RWPE1 (cell line): ENCODE data around the gene DCBLD1.
"Not testable (repeated sequence)": the region's sequence is repeated elsewhere in the genome, so short reads cannot be mapped to it uniquely, and the experiment has no call there.

Experiments used
- CTCF ChIA-PET: fragments of 350-600 bp; sonication (Branson Sonifier 250); formaldehyde crosslinking; extraction: SDS; loops from one replicate; lab custom pipeline; 2021; lab: Yijun Ruan, JAX
- POLR2A ChIA-PET: fragments of 400-600 bp; formaldehyde crosslinking; extraction: SDS; loops from one replicate; lab custom pipeline; 2020; ENCODE audit warnings: antibody characterized with exemption; ENCODE audit not compliant: low non-redundant PET; lab: Yijun Ruan, JAX
- DNase-seq: peaks from one replicate; pipeline ENCODE4 v3.0.0; 2012; ENCODE audit warnings: low spot score
- H3K27ac ChIP-seq: fragments of 450-650 bp; 2 replicates; pipeline ENCODE4 v1.5.1; 2017
- CTCF ChIP-seq: fragments of 450-650 bp; conservative IDR thresholded peaks from 2 replicates; pipeline ENCODE4 v1.5.1; 2017; ENCODE audit warnings: low read depth, mild to moderate bottlenecking

The DCBLD1 gene

DNA sequence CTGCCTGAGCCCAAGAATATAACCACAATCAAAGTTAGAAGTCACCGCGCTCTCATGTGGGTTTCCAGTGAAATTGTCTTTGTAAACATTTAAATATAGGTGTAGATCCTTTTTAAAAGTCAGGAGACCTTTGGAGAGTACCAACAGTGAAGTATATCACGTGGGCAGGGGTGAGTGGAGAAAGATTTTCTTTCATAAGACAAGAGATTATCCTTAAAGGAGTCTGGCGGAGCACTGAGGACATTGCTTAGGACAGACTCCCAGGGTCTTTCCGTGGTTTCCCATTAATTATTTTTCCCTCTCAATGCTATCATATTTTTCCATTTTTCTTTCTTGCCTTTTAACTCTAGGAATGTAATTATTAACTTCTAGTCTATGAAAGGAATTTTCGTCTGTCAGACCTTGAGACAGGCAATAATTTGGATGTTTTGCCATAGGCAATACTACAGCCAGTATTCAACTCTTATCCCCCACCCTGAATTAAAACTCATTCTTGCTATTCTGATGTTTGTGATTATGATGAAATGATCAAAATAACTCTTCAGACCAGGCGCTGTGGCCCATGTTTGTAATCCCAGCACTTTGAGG lies 31.4 kb downstream of the DCBLD1 start:
- POLR2A ChIA-PET = no interaction called here
- CTCF ChIA-PET = no interaction called here
- no peak for TF ChIP-seq CTCF
- no peak for DNase-seq
- H3K27ac ChIP-seq = no peak overlapping the region

- H3K27ac ChIP-seq = no peak overlapping the region
- DNase-seq = no peak
- ChIA-PET POLR2A (no interaction called here), CTCF (no interaction called here)
- no peak for TF ChIP-seq CTCF
Observed at GRCh38 chr6:117514655-117515054, 32.2 kb downstream of the DCBLD1 start.

DNA sequence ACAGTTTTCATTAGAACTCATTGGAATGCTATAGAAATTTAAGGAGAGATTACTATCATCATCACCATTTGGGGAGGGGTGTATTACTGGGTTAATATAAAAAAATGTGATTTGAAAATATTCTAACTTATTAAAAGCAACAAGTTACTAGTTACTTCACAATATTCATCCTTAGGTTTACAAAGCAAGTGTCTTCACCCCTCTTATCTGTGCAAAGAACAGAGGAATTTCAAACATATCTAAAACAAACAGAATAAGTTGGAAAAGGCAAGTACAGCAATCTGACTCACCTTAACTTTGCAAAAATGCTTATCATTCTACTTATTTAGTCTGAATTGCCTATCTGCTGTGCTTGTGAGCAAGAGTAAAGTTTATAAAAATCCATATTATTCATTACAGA lies 32.9 kb downstream of the DCBLD1 start:
- POLR2A ChIA-PET = no interaction called here
- H3K27ac ChIP-seq = no peak overlapping the region
- CTCF ChIA-PET = no interaction called here
- no peak for TF ChIP-seq CTCF
- DNase-seq = no peak

DNA sequence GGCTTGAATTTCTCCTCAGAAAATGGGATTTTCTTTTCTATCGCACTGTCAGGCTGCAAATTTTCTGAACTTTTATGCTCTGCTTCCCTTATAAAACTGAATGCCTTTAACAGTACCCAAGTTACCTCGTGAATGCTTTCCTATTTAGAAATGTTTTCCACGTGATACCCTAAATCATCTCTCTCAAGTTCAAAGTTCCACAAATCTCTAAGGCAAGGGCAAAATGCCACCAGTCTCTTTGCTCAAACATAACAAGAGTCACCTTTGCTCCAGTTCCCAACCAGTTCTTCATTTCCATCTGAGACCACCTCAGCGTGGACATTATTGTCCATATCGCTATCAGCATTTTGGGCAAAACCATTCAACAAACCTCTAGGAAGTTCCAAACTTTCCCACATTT lies 35.5 kb downstream of the DCBLD1 start:
- DNase-seq, POLR2A ChIA-PET, CTCF ChIA-PET, H3K27ac ChIP-seq: not testable (repeated sequence)

GRCh38 chr6:117518870-117519269 lies 36.4 kb downstream of the DCBLD1 start:
- TF ChIP-seq CTCF = no peak
- no peak for DNase-seq
- POLR2A ChIA-PET = no interaction called here
- CTCF ChIA-PET = no interaction called here
- no peak overlapping the region for H3K27ac ChIP-seq

DNA sequence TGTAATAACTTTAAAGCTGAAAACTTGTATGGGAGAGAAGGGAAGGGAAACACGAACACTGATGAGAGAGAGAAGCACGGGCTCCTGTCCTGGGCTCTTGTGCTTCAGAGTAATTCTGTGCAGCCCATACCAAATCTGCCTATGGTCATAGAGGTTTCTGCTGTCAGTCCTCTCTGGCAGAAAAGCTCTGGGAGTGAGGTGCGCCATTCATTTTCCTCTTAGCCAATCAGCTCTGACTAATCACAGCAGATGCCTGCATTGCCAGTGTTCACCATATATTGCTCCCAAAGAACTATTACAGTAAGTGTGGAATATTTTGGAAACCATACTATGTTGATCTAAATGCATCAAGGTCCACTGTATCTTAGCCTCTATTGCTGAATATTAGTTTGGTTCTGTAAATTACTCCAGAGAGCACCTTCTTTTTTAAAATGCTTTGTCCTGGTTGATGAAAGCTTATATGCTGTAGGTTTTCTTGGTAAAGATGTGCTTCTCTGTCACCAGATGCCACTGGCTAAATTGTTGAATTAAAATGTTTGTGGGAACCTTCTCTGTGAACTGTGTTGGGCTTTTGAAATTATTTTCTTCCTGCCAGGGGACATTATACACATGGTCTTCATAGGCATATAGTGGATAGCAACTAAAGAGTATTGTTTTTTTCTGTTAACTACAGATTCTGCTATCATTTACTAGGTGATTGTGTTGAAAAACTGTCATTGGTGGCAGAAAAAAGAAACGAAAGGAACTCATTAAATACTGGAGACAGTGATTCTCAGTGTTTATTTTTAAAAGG lies 38.3 kb downstream of the DCBLD1 start:
- DNase-seq = no peak
- ChIA-PET POLR2A (no interaction called here), CTCF (no interaction called here)
- H3K27ac ChIP-seq = no peak overlapping the region
- TF ChIP-seq CTCF = no peak

GRCh38 chr6:117521791-117522502 lies 39.5 kb downstream of the DCBLD1 start:
- DNase-seq = no peak
- no peak overlapping the region for H3K27ac ChIP-seq
- TF ChIP-seq CTCF = no peak
- POLR2A ChIA-PET = no interaction called here
- CTCF ChIA-PET = interaction anchor here (0.7 kb wide), 1 partner anchor 10 kb away, joined by 3 read pairs; no protein-coding TSS in a partner anchor
